Upper lobe of left lung (tissue), 6 donors: ENCODE data around the gene RNU6-7. TPM values are rescaled to one million over a fixed set of nuclear protein-coding genes. Genes with fewer than 3 reads are reported as not detected.

Experiments used
- small RNA-seq, 4 donors: library from RNA; depleted of rRNA; stranded (forward); fragments of <200 nt; gene quantifications; one replicate each; pipeline ENCODE3, GENCODE V24; 2016
- total RNA-seq, 6 donors: library from RNA; depleted of rRNA in 4 of 6; stranded (reverse); fragments of >200 nt in 4 of 6; gene quantifications; one replicate each; pipeline versions ENCODE4 v1.1.0 to v1.2.1, GENCODE V29; 2016 to 2021
- donor health status: DM: no; HTN: no; CAD: no; lungs with moderate emphysema.
- donor health status: DM: no; HTN: yes; CAD: no; lungs with severe emphysema.

Gene RNU6-7
- total RNA-seq, 6 donors from 2014 or later: not detected

Small RNA genes within 50 kb of the gene (small RNA-seq; reads per million reads assigned to genes)
- gene RNU6-7 (0 to 0.06 (median 0) reads per million in 4 donors), gene RNU6-8 (0 to 0.26 (median 0) reads per million in 4 donors)

Other genes starting within 250 kb of the RNU6-7 start
- gene ARHGAP5, start 124.7 kb upstream of the RNU6-7 start, total RNA-seq: 100 to 1,000 TPM in 1 of 6 donors, 10 to 100 TPM in 5; 31.4 to 150 (median 78.3) TPM
- not detected for gene RNU6-8, start 1.2 kb downstream of the RNU6-7 start, total RNA-seq
- 10 to 100 TPM in 3 of 6 donors, 1 to 10 TPM in 3; 6.2 to 27.7 (median 10.7) TPM for gene AKAP6, start 127.3 kb downstream of the RNU6-7 start, total RNA-seq